ENCODE results near the gene DISP3.

Gene DISP3

DNA sequence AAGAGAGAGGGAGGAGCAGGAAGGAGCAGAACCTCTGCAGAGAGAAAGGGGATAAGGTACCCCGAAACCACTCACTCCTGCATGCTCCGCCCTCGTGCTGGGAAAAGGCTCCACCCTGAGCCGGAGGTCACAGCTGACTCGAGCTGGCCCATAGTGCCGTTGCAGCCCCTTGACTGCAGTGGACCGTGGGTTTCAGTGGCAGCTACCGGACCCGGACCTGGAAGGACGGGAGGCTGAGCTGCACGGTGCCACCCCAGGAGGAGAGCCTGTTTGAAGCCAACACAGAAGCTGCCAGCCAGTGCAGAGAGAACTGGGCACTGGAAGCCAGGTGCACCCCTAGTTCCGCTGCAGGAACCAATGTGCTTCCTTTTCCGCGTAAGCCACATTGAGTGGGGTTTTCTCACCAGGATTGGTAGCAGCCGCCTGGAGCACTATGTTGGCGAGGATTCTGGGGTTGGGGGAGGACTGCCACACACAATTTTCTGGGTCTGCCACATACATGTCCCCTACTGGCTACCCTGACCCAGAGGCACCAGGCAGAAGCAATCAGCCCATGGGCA is 91.9 kb downstream of the DISP3 start:
- no peak for DNase-seq
- Histone ChIP-seq H3K27me3 (no peaks in the 10 kb centered on the region), H3K9me3 (no peaks in the 10 kb centered on the region), H3K36me3 (no peaks in the 10 kb centered on the region), H3K4me3 (ENCODE audit: low read depth, low read length) (no peak overlapping the region), H3K4me1 (no peaks in the 10 kb centered on the region)
- TF ChIP-seq, protein P1, sequence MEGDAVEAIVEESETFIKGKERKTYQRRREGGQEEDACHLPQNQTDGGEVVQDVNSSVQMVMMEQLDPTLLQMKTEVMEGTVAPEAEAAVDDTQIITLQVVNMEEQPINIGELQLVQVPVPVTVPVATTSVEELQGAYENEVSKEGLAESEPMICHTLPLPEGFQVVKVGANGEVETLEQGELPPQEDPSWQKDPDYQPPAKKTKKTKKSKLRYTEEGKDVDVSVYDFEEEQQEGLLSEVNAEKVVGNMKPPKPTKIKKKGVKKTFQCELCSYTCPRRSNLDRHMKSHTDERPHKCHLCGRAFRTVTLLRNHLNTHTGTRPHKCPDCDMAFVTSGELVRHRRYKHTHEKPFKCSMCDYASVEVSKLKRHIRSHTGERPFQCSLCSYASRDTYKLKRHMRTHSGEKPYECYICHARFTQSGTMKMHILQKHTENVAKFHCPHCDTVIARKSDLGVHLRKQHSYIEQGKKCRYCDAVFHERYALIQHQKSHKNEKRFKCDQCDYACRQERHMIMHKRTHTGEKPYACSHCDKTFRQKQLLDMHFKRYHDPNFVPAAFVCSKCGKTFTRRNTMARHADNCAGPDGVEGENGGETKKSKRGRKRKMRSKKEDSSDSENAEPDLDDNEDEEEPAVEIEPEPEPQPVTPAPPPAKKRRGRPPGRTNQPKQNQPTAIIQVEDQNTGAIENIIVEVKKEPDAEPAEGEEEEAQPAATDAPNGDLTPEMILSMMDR (IDR thresholded peaks at IDR 0.05; ENCODE audit: low read depth, low read length), result no peak

- H3K36me3 ChIP-seq, result no peaks in the 10 kb centered on the region
- no peak overlapping the region for H3K4me3 ChIP-seq (ENCODE audit: low read depth, low read length)
- DNase-seq, result peak; percentile 19
- TF ChIP-seq, protein P1 (IDR thresholded peaks at IDR 0.05; ENCODE audit: low read depth, low read length), result peak; percentile 27
- no peaks in the 10 kb centered on the region for H3K27me3 ChIP-seq
- H3K4me1 ChIP-seq, result no peaks in the 10 kb centered on the region; the same call in 1 of the 2 replicates
- no peaks in the 10 kb centered on the region for H3K9me3 ChIP-seq
These were observed 93.1 kb downstream of the DISP3 start for GRCh38 chr1:11571906-11572616.

DNA sequence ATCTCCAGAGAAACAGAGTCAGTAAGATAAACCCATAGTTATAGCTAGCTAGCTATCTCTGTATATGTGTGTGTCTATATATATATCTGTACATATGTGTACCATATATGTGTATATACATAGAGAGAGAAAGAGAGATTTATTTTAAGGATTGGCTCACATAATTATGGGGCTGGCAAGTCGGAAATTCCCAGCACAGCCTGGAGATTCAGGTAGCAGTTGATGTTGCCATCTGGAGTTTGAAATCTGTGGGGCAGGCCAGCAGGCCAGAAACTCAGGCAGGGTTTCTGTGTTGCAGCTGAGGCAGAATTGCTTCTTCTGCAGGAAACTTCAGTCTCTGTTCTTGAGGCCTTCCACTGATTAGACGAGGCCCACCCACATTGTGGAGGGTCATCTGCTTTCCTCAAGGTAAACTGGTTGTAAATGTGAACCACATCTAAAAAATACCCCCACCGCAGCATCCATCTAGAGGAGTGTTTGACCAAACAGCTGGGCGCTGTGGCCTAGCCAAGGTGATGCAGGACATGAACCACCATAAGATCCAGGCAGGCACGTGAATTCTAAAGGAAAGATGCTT is 94.2 kb downstream of the DISP3 start:
- H3K4me3 ChIP-seq (ENCODE audit: low read depth, low read length), result no peak overlapping the region
- no peaks in the 10 kb centered on the region for H3K9me3 ChIP-seq
- DNase-seq, result no peak
- TF ChIP-seq, protein P1 (IDR thresholded peaks at IDR 0.05; ENCODE audit: low read depth, low read length), result no peak
- H3K4me1 ChIP-seq, result no peaks in the 10 kb centered on the region; the same call in 1 of the 2 replicates
- H3K27me3 ChIP-seq, result no peaks in the 10 kb centered on the region
- H3K36me3 ChIP-seq, result no peaks in the 10 kb centered on the region

DNA sequence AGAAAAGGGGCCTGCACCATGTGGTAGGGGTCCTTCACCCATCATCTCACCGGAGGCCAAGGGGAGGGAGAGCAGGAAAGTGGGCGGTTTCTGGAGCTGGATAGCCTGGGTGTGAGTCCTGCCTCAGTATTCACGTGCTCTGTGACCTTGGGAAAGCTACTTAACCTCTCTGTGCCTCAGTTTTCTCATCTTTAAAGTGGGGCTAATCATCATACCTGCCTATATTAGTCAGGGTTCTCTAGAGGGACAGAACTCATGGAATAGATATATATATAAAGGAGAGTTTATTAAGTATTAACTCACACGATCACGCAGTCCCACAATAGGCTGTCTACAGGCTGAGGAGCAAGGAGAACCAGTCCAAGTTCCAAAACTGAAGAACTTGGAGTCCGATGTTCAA is 96.6 kb downstream of the DISP3 start:
- no peaks in the 10 kb centered on the region for H3K27me3 ChIP-seq
- TF ChIP-seq, protein P1 (IDR thresholded peaks at IDR 0.05; ENCODE audit: low read depth, low read length), result no peak
- no peak overlapping the region for H3K4me3 ChIP-seq (ENCODE audit: low read depth, low read length)
- DNase-seq, result no peak
- no peaks in the 10 kb centered on the region for H3K9me3 ChIP-seq
- H3K36me3 ChIP-seq, result no peaks in the 10 kb centered on the region
- no peaks in the 10 kb centered on the region; the same call in 1 of the 2 replicates for H3K4me1 ChIP-seq

GRCh38 chr1:11576109-11576875 is 97.3 kb downstream of the DISP3 start:
- peak; percentile 50 for DNase-seq
- H3K9me3 ChIP-seq, result no peaks in the 10 kb centered on the region

More at GRCh38 chr1:11576109-11576875, 97.3 kb downstream of the DISP3 start:
- H3K27me3 ChIP-seq, result no peaks in the 10 kb centered on the region
- H3K36me3 ChIP-seq, result no peaks in the 10 kb centered on the region
- no peak overlapping the region for H3K4me3 ChIP-seq (ENCODE audit: low read depth, low read length)
- no peaks in the 10 kb centered on the region; the same call in 1 of the 2 replicates for H3K4me1 ChIP-seq
- TF ChIP-seq, protein P1 (IDR thresholded peaks at IDR 0.05; ENCODE audit: low read depth, low read length), result no peak
